HG02678 (cell line): ENCODE data around the gene PKHD1.

Experiments used
- ATAC-seq: cut with Tn5 transposase; IDR thresholded peaks from one replicate; pipeline ENCODE4 v1.9.1; 2021; ENCODE audit warnings: mild to moderate bottlenecking, moderate library complexity; ENCODE audit not compliant: unreplicated experiment

The PKHD1 gene

GRCh38 chr6:51644426-51644825 lies 443.0 kb downstream of the PKHD1 start:
- ATAC-seq = no peak

- no peak for ATAC-seq
These were observed 447.4 kb downstream of the PKHD1 start for GRCh38 chr6:51640021-51640420.

- no peak for ATAC-seq
These were observed 454.0 kb downstream of the PKHD1 start for GRCh38 chr6:51633424-51633823.

- no peak for ATAC-seq
These were observed 457.4 kb downstream of the PKHD1 start for GRCh38 chr6:51630011-51630410.

- ATAC-seq = no peak
These were observed 461.0 kb downstream of the PKHD1 start for GRCh38 chr6:51626391-51626790.

- no peak for ATAC-seq
These were observed 461.8 kb downstream of the PKHD1 start for GRCh38 chr6:51625566-51625965.

- no peak for ATAC-seq
These were observed 466.4 kb downstream of the PKHD1 start for GRCh38 chr6:51620971-51621370.

GRCh38 chr6:51619042-51619799 lies 468.2 kb downstream of the PKHD1 start:
- ATAC-seq = no peak

- ATAC-seq = no peak
These were observed 468.9 kb downstream of the PKHD1 start for GRCh38 chr6:51618563-51618962.

GRCh38 chr6:51617751-51618150 lies 469.7 kb downstream of the PKHD1 start:
- no peak for ATAC-seq

- ATAC-seq = no peak
These were observed 471.2 kb downstream of the PKHD1 start for GRCh38 chr6:51616243-51616642.

GRCh38 chr6:51614725-51615124 lies 472.7 kb downstream of the PKHD1 start:
- no peak for ATAC-seq

- ATAC-seq = no peak
These were observed 473.9 kb downstream of the PKHD1 start for GRCh38 chr6:51613558-51613957.

GRCh38 chr6:51608932-51609331 lies 478.5 kb downstream of the PKHD1 start:
- no peak for ATAC-seq

GRCh38 chr6:51608383-51608782 lies 479.0 kb downstream of the PKHD1 start:
- no peak for ATAC-seq

GRCh38 chr6:51600514-51600913 lies 486.9 kb downstream of the PKHD1 start:
- ATAC-seq = no peak

GRCh38 chr6:51598171-51598570 lies 489.2 kb downstream of the PKHD1 start:
- no peak for ATAC-seq

GRCh38 chr6:51594981-51595380 lies 492.4 kb downstream of the PKHD1 start:
- no peak for ATAC-seq

GRCh38 chr6:51585264-51585663 lies 502.1 kb downstream of the PKHD1 start:
- ATAC-seq = no peak

- ATAC-seq = no peak
These were observed 503.2 kb downstream of the PKHD1 start for GRCh38 chr6:51584163-51584562.

- no peak for ATAC-seq
These were observed 508.4 kb downstream of the PKHD1 start for GRCh38 chr6:51578994-51579393.

GRCh38 chr6:51578362-51578761 lies 509.1 kb downstream of the PKHD1 start:
- no peak for ATAC-seq

GRCh38 chr6:51574040-51574439 lies 513.4 kb downstream of the PKHD1 start:
- no peak for ATAC-seq
